ENCODE measurements around the gene TSC22D1.

GRCh38 chr13:44395976-44396694 lies 180.0 kb downstream of the TSC22D1 start:
- TF ChIP-seq, protein P1, sequence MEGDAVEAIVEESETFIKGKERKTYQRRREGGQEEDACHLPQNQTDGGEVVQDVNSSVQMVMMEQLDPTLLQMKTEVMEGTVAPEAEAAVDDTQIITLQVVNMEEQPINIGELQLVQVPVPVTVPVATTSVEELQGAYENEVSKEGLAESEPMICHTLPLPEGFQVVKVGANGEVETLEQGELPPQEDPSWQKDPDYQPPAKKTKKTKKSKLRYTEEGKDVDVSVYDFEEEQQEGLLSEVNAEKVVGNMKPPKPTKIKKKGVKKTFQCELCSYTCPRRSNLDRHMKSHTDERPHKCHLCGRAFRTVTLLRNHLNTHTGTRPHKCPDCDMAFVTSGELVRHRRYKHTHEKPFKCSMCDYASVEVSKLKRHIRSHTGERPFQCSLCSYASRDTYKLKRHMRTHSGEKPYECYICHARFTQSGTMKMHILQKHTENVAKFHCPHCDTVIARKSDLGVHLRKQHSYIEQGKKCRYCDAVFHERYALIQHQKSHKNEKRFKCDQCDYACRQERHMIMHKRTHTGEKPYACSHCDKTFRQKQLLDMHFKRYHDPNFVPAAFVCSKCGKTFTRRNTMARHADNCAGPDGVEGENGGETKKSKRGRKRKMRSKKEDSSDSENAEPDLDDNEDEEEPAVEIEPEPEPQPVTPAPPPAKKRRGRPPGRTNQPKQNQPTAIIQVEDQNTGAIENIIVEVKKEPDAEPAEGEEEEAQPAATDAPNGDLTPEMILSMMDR (IDR thresholded peaks at IDR 0.05): no peak
- TF ChIP-seq POLR2A (IDR thresholded peaks at IDR 0.05): no peak

Measured in transverse colon (tissue), 3 donors.